ENCODE data around the gene CHD5.

- TF ChIP-seq CTCF (IDR thresholded peaks at IDR 0.05): no peak
- no peak for TF ChIP-seq ZFX (IDR thresholded peaks at IDR 0.05; ENCODE audit: borderline replicate concordance)
Observed at GRCh38 chr1:6172549-6172948, 7.6 kb downstream of the CHD5 start.
